ENCODE results near the gene B4GALNT3. TPM values are rescaled to one million over a fixed set of nuclear protein-coding genes. Genes with fewer than 3 reads are reported as not detected.

B4GALNT3 gene
- total and polyA plus RNA-seq, 2 of the 13 experiments (the other 11 are each of a cell fraction or from before 2014, with no cell fraction given) = 3.2 to 4.4 TPM

DNA sequence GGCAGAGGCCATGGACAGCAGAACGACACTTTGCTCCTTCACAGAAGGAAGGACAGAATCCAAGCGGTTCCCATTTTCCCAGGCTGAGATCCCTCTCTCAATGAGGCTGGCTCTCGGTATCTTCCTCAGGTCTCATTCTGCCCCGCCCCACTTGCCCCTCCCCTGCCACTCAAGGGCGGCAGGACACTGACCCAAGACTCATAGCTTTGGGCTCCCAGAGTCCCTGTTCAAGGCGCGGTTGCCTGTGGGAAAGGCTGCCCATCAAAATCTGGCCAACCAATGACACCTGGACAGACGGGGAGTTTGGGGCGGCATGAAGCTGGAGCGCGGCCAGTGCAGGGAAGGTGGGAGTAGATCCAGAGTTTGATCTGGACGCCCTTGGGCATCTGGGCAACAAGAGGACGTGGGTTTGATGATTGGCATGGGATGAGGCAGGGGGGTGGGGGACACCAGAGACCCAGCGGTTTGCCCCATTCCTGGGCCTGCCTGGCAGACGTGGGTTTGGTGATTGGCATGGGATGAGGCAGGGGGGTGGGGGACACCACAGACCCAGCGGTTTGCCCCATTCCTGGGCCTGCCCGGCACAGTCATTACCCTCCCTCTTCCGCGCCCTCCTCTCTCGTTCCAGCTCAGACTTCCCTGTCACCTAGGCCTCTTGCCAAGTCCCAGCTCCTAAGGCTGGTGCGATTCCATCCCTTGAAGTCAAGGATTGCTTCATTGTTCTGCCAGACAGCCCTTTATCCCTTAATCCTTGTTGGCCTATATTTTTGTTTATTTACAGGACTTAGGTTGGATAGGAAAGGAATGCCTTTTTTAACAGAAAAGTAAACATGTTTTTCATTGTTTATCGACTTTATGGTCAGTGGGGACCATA is 111.4 kb downstream of the B4GALNT3 start (continued):
- TF ChIP-seq HMGXB4 (CRISPR knock-in tag; IDR thresholded peaks at IDR 0.05; ENCODE audit: borderline replicate concordance in 1 of 2, low read depth in 1 of 2) = no peak
- TF ChIP-seq ZNF446 (CRISPR knock-in tag; IDR thresholded peaks at IDR 0.05) = no peak
- TF ChIP-seq HNRNPUL1 (IDR thresholded peaks at IDR 0.05; ENCODE audit: low read depth, low read length) = no peak
- no peak; the same call in 1 of the 2 replicates for TF ChIP-seq ZNF83 (CRISPR knock-in tag; IDR thresholded peaks at IDR 0.05; ENCODE audit: borderline replicate concordance)
- no peak for TF ChIP-seq ATRX (CRISPR knock-in tag; IDR thresholded peaks at IDR 0.05; ENCODE audit: borderline replicate concordance)
- no peak for TF ChIP-seq U2AF1 (optimal IDR thresholded peaks at IDR 0.05; ENCODE audit: low read depth, low read length)
- TF ChIP-seq ZNF331 (CRISPR knock-in tag; IDR thresholded peaks at IDR 0.05) = 0 out of 2 replicates have a peak, but pooled peaks have one; percentile 5
- no peak for TF ChIP-seq ZNF569 (CRISPR knock-in tag; IDR thresholded peaks at IDR 0.05; ENCODE audit: borderline replicate concordance)
- 0 out of 2 replicates have a peak, but pooled peaks have one; percentile 11 for TF ChIP-seq TFAP4 (IDR thresholded peaks at IDR 0.05; ENCODE audit: borderline replicate concordance, low read depth)
- no peak for TF ChIP-seq NFKBIZ (CRISPR knock-in tag; IDR thresholded peaks at IDR 0.05)
- TF ChIP-seq KMT2B (CRISPR knock-in tag; IDR thresholded peaks at IDR 0.05) = no peak
- TF ChIP-seq, protein P1, sequence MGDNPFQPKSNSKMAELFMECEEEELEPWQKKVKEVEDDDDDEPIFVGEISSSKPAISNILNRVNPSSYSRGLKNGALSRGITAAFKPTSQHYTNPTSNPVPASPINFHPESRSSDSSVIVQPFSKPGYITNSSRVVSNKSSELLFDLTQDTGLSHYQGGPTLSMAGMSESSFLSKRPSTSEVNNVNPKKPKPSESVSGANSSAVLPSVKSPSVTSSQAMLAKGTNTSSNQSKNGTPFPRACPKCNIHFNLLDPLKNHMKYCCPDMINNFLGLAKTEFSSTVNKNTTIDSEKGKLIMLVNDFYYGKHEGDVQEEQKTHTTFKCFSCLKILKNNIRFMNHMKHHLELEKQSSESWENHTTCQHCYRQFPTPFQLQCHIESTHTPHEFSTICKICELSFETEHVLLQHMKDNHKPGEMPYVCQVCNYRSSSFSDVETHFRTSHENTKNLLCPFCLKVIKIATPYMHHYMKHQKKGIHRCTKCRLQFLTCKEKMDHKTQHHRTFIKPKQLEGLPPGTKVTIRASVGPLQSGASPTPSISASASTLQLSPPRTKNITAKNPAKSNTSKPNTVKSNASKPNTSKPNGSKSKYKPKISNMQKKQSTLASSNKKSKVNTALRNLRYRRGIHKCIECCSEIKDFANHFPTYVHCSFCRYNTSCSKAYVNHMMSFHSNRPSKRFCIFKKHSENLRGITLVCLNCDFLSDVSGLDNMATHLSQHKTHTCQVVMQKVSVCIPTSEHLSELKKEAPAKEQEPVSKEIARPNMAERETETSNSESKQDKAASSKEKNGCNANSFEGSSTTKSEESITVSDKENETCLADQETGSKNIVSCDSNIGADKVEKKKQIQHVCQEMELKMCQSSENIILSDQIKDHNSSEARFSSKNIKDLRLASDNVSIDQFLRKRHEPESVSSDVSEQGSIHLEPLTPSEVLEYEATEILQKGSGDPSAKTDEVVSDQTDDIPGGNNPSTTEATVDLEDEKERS (CRISPR knock-in tag; IDR thresholded peaks at IDR 0.05) = 0 out of 2 replicates have a peak, but pooled peaks have one; percentile 24
- TF ChIP-seq ZNF260 (CRISPR knock-in tag; IDR thresholded peaks at IDR 0.05; ENCODE audit: borderline replicate concordance, low read depth) = no peak
- TF ChIP-seq ZNF232 (CRISPR knock-in tag; IDR thresholded peaks at IDR 0.05; ENCODE audit: borderline replicate concordance) = peak; percentile 40; the same call in 1 of the 2 replicates
- no peak for TF ChIP-seq CHCHD3 (CRISPR knock-in tag; IDR thresholded peaks at IDR 0.05)
- TF ChIP-seq NCOA5 (CRISPR knock-in tag; IDR thresholded peaks at IDR 0.05) = no peak
- TF ChIP-seq, protein P2, sequence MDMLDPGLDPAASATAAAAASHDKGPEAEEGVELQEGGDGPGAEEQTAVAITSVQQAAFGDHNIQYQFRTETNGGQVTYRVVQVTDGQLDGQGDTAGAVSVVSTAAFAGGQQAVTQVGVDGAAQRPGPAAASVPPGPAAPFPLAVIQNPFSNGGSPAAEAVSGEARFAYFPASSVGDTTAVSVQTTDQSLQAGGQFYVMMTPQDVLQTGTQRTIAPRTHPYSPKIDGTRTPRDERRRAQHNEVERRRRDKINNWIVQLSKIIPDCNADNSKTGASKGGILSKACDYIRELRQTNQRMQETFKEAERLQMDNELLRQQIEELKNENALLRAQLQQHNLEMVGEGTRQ (IDR thresholded peaks at IDR 0.05; ENCODE audit: low read depth, low read length) = no peak
- TF ChIP-seq, protein P2 (CRISPR knock-in tag; IDR thresholded peaks at IDR 0.05; ENCODE audit: borderline replicate concordance) = no peak
- no peak for TF ChIP-seq ARNT (IDR thresholded peaks at IDR 0.05)
- no peak for TF ChIP-seq PHF20 (CRISPR knock-in tag; IDR thresholded peaks at IDR 0.05)
- TF ChIP-seq NAIF1 (CRISPR knock-in tag; IDR thresholded peaks at IDR 0.05; ENCODE audit: borderline replicate concordance) = no peak
- no peak for TF ChIP-seq ZNF572 (CRISPR knock-in tag; IDR thresholded peaks at IDR 0.05)
